Measurements from ENCODE around the gene TIMM17A. TPM values are rescaled to one million over a fixed set of nuclear protein-coding genes. Genes with fewer than 3 reads are reported as not detected.

TIMM17A gene
- total RNA-seq (10 to 100 TPM; 20.8 to 31.7 (median 28.1) TPM), polyA plus RNA-seq (10 to 100 TPM; 30.1 to 38.3 (median 30.6) TPM)
- long read RNA-seq, donor 1, transcript TIMM17A-201 (6 exons, 1,659 nt) = major isoform, 19 of 24 reads
- long read RNA-seq, donor 1, partial matches to known transcripts = 0 of 24 reads
- long read RNA-seq, donor 1, other reads (novel, unspliced or antisense) = 0 of 24 reads
- long read RNA-seq, donor 2, transcript TIMM17A-201 (6 exons, 1,659 nt) = major isoform, 9 of 10 reads
- long read RNA-seq, donor 2, partial matches to known transcripts = 0 of 10 reads
- long read RNA-seq, donor 2, other reads (novel, unspliced or antisense) = 0 of 10 reads

DNA sequence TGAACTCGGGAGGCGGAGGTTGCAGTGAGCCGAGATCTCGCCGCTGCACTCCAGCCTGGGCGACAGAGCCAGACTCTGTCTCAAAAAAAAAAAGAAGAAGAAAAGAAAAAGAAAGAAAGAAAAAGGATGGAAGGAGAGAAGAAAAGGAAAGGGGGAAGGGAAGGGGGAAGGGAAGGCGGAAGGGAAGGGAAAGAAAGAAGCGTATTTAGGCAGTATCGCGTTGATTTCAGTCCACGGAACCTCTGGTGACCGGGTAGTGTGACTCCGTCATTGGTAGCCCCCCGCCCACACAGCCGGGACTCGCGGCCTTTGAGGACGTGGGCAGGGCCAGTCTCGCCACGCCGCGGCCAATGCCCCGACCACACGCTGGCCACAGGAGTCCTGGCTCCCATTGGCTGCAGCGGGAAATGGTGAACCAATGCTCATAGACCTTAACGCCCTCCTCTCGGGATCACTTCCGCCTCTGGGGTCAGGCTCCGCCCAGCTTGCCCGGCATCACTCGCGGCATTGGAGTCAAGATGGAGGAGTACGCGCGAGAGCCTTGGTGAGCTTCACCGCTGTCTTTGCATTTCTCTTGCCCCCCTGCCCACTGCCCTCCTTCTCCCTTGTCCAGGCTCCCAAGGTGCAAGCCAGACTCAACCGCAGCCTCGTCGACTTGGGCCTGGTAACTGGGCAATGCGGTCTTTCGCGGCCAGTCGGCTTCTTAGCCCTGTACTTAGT lies at the start of gene TIMM17A:
TSS of gene TIMM17A (plus strand) at position 495 of the 720 bp plus-strand sequence. CDS start at position 519, 24 bp downstream.
- TF ChIP-seq POLR2A (IDR thresholded peaks at IDR 0.05) = peak in 1 of 3 donors; percentile 56
- TF ChIP-seq POLR2AphosphoS5 (IDR thresholded peaks at IDR 0.05) = peak; percentile 95 to 97 (median 95)
- TF ChIP-seq, protein P1, sequence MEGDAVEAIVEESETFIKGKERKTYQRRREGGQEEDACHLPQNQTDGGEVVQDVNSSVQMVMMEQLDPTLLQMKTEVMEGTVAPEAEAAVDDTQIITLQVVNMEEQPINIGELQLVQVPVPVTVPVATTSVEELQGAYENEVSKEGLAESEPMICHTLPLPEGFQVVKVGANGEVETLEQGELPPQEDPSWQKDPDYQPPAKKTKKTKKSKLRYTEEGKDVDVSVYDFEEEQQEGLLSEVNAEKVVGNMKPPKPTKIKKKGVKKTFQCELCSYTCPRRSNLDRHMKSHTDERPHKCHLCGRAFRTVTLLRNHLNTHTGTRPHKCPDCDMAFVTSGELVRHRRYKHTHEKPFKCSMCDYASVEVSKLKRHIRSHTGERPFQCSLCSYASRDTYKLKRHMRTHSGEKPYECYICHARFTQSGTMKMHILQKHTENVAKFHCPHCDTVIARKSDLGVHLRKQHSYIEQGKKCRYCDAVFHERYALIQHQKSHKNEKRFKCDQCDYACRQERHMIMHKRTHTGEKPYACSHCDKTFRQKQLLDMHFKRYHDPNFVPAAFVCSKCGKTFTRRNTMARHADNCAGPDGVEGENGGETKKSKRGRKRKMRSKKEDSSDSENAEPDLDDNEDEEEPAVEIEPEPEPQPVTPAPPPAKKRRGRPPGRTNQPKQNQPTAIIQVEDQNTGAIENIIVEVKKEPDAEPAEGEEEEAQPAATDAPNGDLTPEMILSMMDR (IDR thresholded peaks at IDR 0.05 in 8 of 11, conservative IDR thresholded peaks at IDR 0.05 in 3 of 11) = peak in 2 of 11 experiments; percentile 16 to 26
- Histone ChIP-seq H3K9me3 (no peaks in the 10 kb centered on the region), H3K27ac (peak within 1 kb of the TSS; percentile 83 to 90 (median 87)), H3K36me3 (peaks cover 5 to 32% (median 29%) of the 10 kb centered on the region in 6 donors), H3K27me3 (replicated peaks in 1 of 7) (no peaks in the 10 kb centered on the region), H3K4me1 (peaks cover 12 to 27% (median 20%) of the 10 kb centered on the region in 6 donors), H3K4me3 (peak within 1 kb of the TSS; percentile 69 to 97 (median 88))
- DNase-seq = peak; percentile 98
- 0 to 2% (median 1%) methylated on average over 36 to 43 of the region's 43 CpGs for WGBS, 5 donors
- intact Hi-C loops (cut with DNase I; ENCODE audit: low total_unique reads) = no loop called here

DNA sequence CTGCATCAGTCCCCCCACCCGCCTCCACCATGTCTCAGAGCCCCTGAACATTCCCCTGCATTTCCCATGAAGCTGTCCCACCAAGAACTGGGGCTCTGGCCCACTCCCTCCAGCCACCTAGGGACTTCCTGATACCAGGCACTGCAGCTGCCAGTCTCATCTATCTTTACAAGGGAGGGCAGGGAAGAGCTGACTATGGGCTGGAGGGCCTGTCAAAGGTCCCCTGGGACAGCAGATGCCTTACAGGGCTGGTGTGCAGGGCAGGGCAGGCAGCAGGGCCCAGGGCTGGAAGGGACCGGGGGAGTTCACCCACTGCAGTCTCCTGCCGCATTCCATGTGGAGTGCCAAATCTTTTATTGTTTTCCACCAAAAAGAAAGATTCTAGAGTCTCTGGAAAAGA lies 49.0 kb upstream of the TIMM17A start:
- Histone ChIP-seq H3K27ac (peak overlapping the region in 6 of 8 donors; percentile 3 to 72 (median 64)), H3K27me3 (replicated peaks in 1 of 7) (no peaks in the 10 kb centered on the region), H3K36me3 (no peaks in the 10 kb centered on the region), H3K9me3 (no peaks in the 10 kb centered on the region), H3K4me1 (peaks cover 0 to 10% (median 2%) of the 10 kb centered on the region in 6 donors), H3K4me3 (no peak overlapping the region)
- no peak for DNase-seq
- no peak for TF ChIP-seq POLR2A (IDR thresholded peaks at IDR 0.05)
- TF ChIP-seq, protein P1 (IDR thresholded peaks at IDR 0.05 in 8 of 11, conservative IDR thresholded peaks at IDR 0.05 in 3 of 11) = no peak
- TF ChIP-seq POLR2AphosphoS5 (IDR thresholded peaks at IDR 0.05) = no peak
- 81 to 97% (median 87%) methylated on average over 3 of the region's 3 CpGs for WGBS, 5 donors
- intact Hi-C loops (cut with DNase I; ENCODE audit: low total_unique reads) = loop anchor here (5.0 kb wide), 1 partner anchor 36 kb away; no protein-coding TSS in a partner anchor

DNA sequence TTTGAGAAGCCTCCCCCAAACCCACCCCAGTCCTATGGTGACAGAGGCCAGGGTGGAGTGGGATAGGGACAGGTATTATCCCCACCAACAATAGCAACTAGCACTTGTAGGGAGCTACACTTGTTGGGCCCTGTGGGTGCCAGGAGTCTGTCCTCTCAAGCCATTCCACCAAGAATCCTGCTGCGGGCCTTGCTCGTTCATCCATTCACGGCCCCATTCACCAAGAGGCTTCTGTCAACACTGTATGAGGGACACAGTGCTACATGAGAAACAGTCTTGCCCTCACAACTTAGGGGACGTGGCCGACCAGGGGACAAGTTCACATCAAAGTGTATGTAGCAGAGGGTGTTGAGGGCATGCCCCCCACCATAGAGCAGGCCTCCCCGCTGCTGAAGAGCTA lies 47.7 kb upstream of the TIMM17A start:
- intact Hi-C loops (cut with DNase I; ENCODE audit: low total_unique reads) = loop anchor here (5.0 kb wide), 1 partner anchor 35 kb away; no protein-coding TSS in a partner anchor
- Histone ChIP-seq H3K4me3 (no peak overlapping the region), H3K9me3 (no peaks in the 10 kb centered on the region), H3K4me1 (peaks cover 0 to 10% (median 2%) of the 10 kb centered on the region in 6 donors), H3K27me3 (replicated peaks in 1 of 7) (no peaks in the 10 kb centered on the region), H3K36me3 (no peaks in the 10 kb centered on the region), H3K27ac (peak overlapping the region in 2 of 8 donors; percentile 59 to 69)
- DNase-seq = peak; percentile 17
- WGBS, 5 donors = 83 to 94% (median 89%) methylated on average over 6 of the region's 6 CpGs
- TF ChIP-seq POLR2A (IDR thresholded peaks at IDR 0.05) (no peak), POLR2AphosphoS5 (IDR thresholded peaks at IDR 0.05) (no peak)
- TF ChIP-seq, protein P1 (IDR thresholded peaks at IDR 0.05 in 8 of 11, conservative IDR thresholded peaks at IDR 0.05 in 3 of 11) = no peak

Data from spleen (tissue), 13 donors.